ENCODE measurements around the gene STPG4. TPM values are rescaled to one million over a fixed set of nuclear protein-coding genes. Genes with fewer than 3 reads are reported as not detected.
"Not testable (repeated sequence)": the region's sequence is repeated elsewhere in the genome, so short reads cannot be mapped to it uniquely, and the experiment has no call there.

STPG4 gene
- total and polyA plus RNA-seq, 8 donors = 0.17 to 1.0 (median 0.33) TPM

DNA sequence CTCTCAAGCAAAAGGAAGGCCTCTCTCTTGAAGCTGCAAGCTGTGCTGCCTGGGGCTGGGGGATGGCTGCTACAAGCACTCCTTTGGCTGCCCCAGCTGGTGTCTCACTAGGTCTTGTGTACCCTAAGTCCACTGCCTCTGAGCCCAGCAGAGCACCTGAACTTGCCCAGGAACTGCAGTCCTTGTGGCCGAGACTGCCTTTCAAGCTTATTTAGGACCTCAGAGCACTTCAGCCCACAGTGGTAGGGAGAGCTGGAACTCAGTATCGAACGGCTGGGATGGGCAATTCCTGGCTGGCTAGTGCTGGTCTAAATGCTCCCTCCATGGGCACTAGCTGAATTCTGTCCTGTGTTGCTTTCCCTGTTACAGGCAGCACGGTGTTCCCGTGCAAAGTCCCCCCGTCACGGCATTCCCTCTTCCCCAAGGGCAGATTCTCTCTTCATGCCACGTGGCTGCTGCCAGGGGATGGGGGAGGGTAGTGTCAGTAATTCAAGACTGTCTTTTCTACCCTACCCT lies 25.9 kb downstream of the STPG4 start:
- Histone ChIP-seq H3K27ac (no peak overlapping the region), H3K27me3 (no peaks in the 10 kb centered on the region), H3K9me3 (no peaks in the 10 kb centered on the region), H3K36me3 (no peaks in the 10 kb centered on the region), H3K4me1 (no peaks in the 10 kb centered on the region), H3K4me3 (no peak overlapping the region)
- intact Hi-C loops (cut with DNase I) = no loop called here
- ATAC-seq = no peak
- TF ChIP-seq, protein P1, sequence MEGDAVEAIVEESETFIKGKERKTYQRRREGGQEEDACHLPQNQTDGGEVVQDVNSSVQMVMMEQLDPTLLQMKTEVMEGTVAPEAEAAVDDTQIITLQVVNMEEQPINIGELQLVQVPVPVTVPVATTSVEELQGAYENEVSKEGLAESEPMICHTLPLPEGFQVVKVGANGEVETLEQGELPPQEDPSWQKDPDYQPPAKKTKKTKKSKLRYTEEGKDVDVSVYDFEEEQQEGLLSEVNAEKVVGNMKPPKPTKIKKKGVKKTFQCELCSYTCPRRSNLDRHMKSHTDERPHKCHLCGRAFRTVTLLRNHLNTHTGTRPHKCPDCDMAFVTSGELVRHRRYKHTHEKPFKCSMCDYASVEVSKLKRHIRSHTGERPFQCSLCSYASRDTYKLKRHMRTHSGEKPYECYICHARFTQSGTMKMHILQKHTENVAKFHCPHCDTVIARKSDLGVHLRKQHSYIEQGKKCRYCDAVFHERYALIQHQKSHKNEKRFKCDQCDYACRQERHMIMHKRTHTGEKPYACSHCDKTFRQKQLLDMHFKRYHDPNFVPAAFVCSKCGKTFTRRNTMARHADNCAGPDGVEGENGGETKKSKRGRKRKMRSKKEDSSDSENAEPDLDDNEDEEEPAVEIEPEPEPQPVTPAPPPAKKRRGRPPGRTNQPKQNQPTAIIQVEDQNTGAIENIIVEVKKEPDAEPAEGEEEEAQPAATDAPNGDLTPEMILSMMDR (IDR thresholded peaks at IDR 0.05) = no peak
- DNase-seq = no peak

DNA sequence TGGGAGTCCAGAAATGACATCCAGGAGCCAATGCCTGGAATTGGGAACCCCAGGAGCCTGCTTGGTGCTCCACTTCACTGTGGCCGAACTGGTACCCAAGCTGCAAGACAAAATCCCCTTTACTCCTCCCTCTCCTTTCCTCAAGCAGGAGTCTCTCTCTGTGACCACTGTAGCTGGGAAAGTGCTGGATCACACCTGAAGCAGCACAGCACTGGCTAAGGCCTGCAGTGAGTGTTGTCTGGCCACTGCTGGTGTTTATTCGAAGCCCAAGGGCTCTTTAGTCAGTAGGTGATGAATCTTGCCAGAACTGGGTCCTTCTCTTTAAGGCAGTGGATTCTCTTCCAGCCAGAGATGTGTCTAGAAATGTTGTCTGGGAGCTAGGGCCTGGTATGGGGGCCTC lies 26.4 kb downstream of the STPG4 start:
- TF ChIP-seq, protein P1 (IDR thresholded peaks at IDR 0.05) = no peak
- Histone ChIP-seq H3K4me3 (no peak overlapping the region), H3K4me1 (no peaks in the 10 kb centered on the region), H3K27ac (no peak overlapping the region), H3K27me3 (no peaks in the 10 kb centered on the region), H3K9me3 (no peaks in the 10 kb centered on the region), H3K36me3 (no peaks in the 10 kb centered on the region)
- ATAC-seq (peak; percentile 41), DNase-seq (no peak)
- intact Hi-C loops (cut with DNase I) = no loop called here

DNA sequence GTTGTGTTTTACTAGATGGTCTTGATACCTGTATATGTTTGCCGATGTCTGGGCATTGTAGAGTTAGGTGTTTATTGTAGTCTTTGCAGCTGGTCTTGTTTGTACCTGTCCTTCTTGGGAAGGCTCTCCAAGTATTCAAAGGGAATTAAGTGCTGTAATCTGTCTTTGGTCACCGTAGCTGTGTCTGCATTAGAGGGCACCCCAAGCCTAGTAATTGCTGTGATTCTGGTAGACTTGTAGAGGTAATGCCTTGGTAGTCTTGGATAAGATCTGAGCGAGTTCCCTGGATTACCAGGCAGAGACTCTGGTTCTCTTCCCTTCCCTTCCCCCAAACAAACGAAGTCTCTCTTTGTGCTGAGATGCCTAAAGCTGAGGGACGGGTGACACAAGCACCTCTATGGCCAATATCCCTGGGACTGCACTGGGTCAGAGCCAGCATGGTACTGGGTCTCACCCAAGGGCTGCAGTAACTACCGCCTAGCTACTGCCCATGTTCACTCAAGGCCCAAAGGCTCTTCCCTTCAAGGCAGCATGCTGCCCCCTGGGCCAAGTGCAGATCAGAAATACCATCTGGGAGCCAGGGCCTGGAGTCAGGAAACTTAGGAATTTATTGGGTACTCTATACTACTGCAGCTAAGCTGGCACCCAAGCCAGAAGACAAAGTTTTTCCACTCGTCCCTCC lies 27.1 kb downstream of the STPG4 start:
- H3K36me3 ChIP-seq = no peaks in the 10 kb centered on the region
- no peaks in the 10 kb centered on the region for H3K9me3 ChIP-seq
- H3K27ac ChIP-seq = no peak overlapping the region
- ATAC-seq (no peak), DNase-seq (no peak)
- intact Hi-C loops (cut with DNase I) = no loop called here
- TF ChIP-seq, protein P1 (IDR thresholded peaks at IDR 0.05) = no peak
- no peaks in the 10 kb centered on the region for H3K27me3 ChIP-seq
- no peak overlapping the region for H3K4me3 ChIP-seq
- no peaks in the 10 kb centered on the region for H3K4me1 ChIP-seq

DNA sequence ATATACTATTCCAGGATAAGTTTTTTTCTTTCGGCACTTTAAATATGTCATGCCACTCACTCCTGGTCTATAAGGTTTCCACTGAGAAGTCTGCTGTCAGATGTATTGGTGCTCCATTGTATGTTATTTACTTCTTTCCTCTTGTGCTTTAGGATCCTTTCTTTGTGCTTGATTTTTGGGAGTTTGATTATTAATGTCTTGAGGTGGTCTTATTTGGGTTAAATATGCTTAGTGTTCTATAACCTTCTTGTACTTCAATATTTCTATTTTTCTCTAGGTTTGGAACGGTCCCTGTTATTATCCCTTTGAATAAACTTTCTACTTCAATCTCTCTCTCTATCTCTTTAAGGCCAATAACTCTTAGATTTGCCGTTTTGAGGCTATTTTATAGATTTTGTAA lies 28.3 kb downstream of the STPG4 start:
- Histone ChIP-seq H3K27me3 (no peaks in the 10 kb centered on the region), H3K36me3 (no peaks in the 10 kb centered on the region), H3K4me3 (no peak overlapping the region), H3K9me3 (no peaks in the 10 kb centered on the region), H3K4me1 (no peaks in the 10 kb centered on the region), H3K27ac (no peak overlapping the region)
- TF ChIP-seq, protein P1 (IDR thresholded peaks at IDR 0.05) = no peak
- intact Hi-C loops (cut with DNase I) = no loop called here
- ATAC-seq (no peak), DNase-seq (no peak)

DNA sequence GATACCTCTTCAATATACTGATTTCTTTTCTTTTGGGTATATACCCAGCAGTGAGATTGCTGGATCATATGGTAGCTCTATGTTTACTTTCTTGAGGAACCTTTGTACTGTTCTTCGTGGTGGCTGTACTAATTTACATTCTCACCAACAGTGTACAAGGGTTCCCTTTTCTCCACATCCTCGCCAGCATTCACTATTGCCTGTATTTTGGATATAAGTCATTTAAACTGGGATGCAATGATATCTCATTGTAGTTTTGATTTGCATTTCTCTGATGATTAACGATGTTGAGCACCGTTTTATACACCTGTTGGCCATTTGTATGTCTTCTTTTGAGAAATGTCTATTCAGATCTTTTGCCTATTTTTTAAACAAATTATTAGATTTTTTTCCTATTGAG lies 30.4 kb downstream of the STPG4 start:
- H3K4me3 ChIP-seq; H3K9me3 ChIP-seq; DNase-seq; ATAC-seq; H3K4me1 ChIP-seq; H3K27ac ChIP-seq; intact Hi-C loops (cut with DNase I); H3K36me3 ChIP-seq; H3K27me3 ChIP-seq: not testable (repeated sequence)

DNA sequence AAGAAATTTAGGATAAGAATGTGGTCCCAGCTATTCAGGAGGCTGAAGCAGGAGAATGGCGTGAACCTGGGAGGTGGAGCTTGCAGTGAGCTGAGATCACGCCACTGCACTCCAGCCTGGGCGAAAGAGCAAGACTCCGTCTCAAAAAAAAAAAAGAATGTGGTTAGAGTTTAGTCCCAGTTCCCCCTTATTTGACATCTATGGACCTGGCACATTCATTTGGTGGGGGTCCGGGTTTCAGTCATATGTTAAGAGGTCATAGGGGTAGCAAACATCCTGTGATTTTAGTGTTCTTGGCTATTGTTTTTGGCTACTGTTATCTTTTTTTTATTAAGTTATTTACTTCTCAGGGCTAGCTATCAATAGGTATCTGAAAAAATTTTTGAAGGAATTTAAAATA lies 34.7 kb downstream of the STPG4 start:
- H3K4me3 ChIP-seq; ATAC-seq; intact Hi-C loops (cut with DNase I); H3K36me3 ChIP-seq; H3K27me3 ChIP-seq; H3K27ac ChIP-seq; H3K9me3 ChIP-seq; DNase-seq; H3K4me1 ChIP-seq: not testable (repeated sequence)

All from left lung (tissue), 10 donors.